H9 (cell line): ENCODE results near the gene AIMP1. TPM values are rescaled to one million over a fixed set of nuclear protein-coding genes. Genes with fewer than 3 reads are reported as not detected.

Experiments used
- DNase-seq: peaks from one replicate; pipeline ENCODE4 v3.0.0-alpha.2; 2017
- H2AFZ ChIP-seq: one replicate; pipeline ENCODE4 v1.6.1; 2013; ENCODE audit warnings: mild to moderate bottlenecking, low read length, control low read depth, moderate library complexity
- H2AK5ac ChIP-seq: 2 replicates; pipeline ENCODE4 v1.6.1; 2013; ENCODE audit warnings: low read length, control low read depth, mixed read lengths; ENCODE audit not compliant: insufficient read length
- H2BK120ac ChIP-seq: one replicate; pipeline ENCODE4 v1.6.1; 2013; ENCODE audit warnings: low read depth, mild to moderate bottlenecking, low read length, control low read depth, inconsistent platforms; ENCODE audit not compliant: poor library complexity, severe bottlenecking
- H2BK12ac ChIP-seq: 2 replicates; pipeline ENCODE4 v1.6.1; 2013; ENCODE audit warnings: low read length, control low read depth, mixed read lengths, low read depth; ENCODE audit not compliant: insufficient read length
- H2BK15ac ChIP-seq: 2 replicates; pipeline ENCODE4 v1.6.1; 2013; ENCODE audit warnings: low read depth, low read length, control low read depth
- H2BK20ac ChIP-seq: one replicate; pipeline ENCODE4 v1.6.1; 2013; ENCODE audit warnings: low read depth, mild to moderate bottlenecking, low read length, control low read depth, inconsistent platforms; ENCODE audit not compliant: poor library complexity, severe bottlenecking
- H2BK5ac ChIP-seq: 2 replicates; pipeline ENCODE4 v1.6.1; 2013; ENCODE audit warnings: low read length, control low read depth, mixed read lengths; ENCODE audit not compliant: insufficient read length
- H3K14ac ChIP-seq: 2 replicates; pipeline ENCODE4 v1.6.1; 2013; ENCODE audit warnings: low read length, control low read depth; ENCODE audit not compliant: insufficient read depth
- H3K18ac ChIP-seq: 2 replicates; pipeline ENCODE4 v1.6.1; 2013; ENCODE audit warnings: low read depth, mild to moderate bottlenecking, mixed read lengths, low read length, control low read depth; ENCODE audit not compliant: insufficient read length
- H3K23ac ChIP-seq: 2 replicates; pipeline ENCODE4 v1.6.1; 2013; ENCODE audit warnings: low read length, control low read depth, mixed read lengths, low read depth; ENCODE audit not compliant: insufficient read length
- H3K23me2 ChIP-seq: 2 replicates; pipeline ENCODE4 v1.6.1; 2013; ENCODE audit warnings: low read depth, mild to moderate bottlenecking, mixed read lengths, low read length, control low read depth; ENCODE audit not compliant: insufficient read length, poor library complexity, severe bottlenecking
- H3K27ac ChIP-seq: 2 replicates; pipeline ENCODE4 v1.5.1; 2013; ENCODE audit warnings: low read length, control low read depth, mixed read lengths, low read depth; ENCODE audit not compliant: insufficient read length
- H3K27me3 ChIP-seq: 2 replicates; pipeline ENCODE4 v1.6.1; 2013; ENCODE audit warnings: low read length, control low read depth, inconsistent platforms; ENCODE audit not compliant: insufficient read depth
- H3K4ac ChIP-seq: 2 replicates; pipeline ENCODE4 v1.6.1; 2013; ENCODE audit warnings: low read depth, mild to moderate bottlenecking, control low read depth, inconsistent platforms, low read length, moderate library complexity
- H3K4me1 ChIP-seq: 2 replicates; pipeline ENCODE4 v1.6.1; 2013; ENCODE audit warnings: low read length, control low read depth, inconsistent platforms; ENCODE audit not compliant: insufficient read depth
- H3K4me2 ChIP-seq: 2 replicates; pipeline ENCODE4 v1.6.1; 2013; ENCODE audit warnings: low read length, control low read depth, mixed read lengths; ENCODE audit not compliant: insufficient read length, insufficient read depth
- H3K56ac ChIP-seq: 2 replicates; pipeline ENCODE4 v1.6.1; 2013; ENCODE audit warnings: low read depth, mild to moderate bottlenecking, mixed read lengths, low read length, control low read depth; ENCODE audit not compliant: insufficient read length
- H3K79me1 ChIP-seq: 2 replicates; pipeline ENCODE4 v1.6.1; 2013; ENCODE audit warnings: low read depth, mild to moderate bottlenecking, moderate library complexity, low read length, control low read depth, inconsistent platforms; ENCODE audit not compliant: insufficient read depth, poor library complexity, severe bottlenecking
- H3K79me2 ChIP-seq: 2 replicates; pipeline ENCODE4 v1.6.1; 2013; ENCODE audit warnings: low read length, control low read depth, inconsistent platforms; ENCODE audit not compliant: insufficient read depth
- H3K9ac ChIP-seq: 2 replicates; pipeline ENCODE4 v1.6.1; 2013; ENCODE audit warnings: low read length, control low read depth, mixed read lengths; ENCODE audit not compliant: insufficient read length; ENCODE audit errors: extremely low read depth
- H3K9me3 ChIP-seq: one replicate; pipeline ENCODE4 v1.6.1; 2013; ENCODE audit warnings: low read depth, low read length, inconsistent platforms; ENCODE audit not compliant: control insufficient read depth
- H3T11ph ChIP-seq: one replicate; pipeline ENCODE4 v1.6.1; 2013; ENCODE audit warnings: mild to moderate bottlenecking, low read length, control low read depth, inconsistent platforms
- H4K20me1 ChIP-seq: one replicate; pipeline ENCODE4 v1.6.1; 2013; ENCODE audit not compliant: control insufficient read depth, insufficient read length, insufficient read depth
- H4K5ac ChIP-seq: 2 replicates; pipeline ENCODE4 v1.6.1; 2013; ENCODE audit warnings: low read depth, mild to moderate bottlenecking, mixed read lengths, low read length, control low read depth; ENCODE audit not compliant: insufficient read length
- H4K8ac ChIP-seq: replicated peaks from 2 replicates; pipeline ENCODE4 v1.6.1; 2013; ENCODE audit warnings: low read length, control low read depth, mixed read lengths, low read depth; ENCODE audit not compliant: insufficient read length
- H4K91ac ChIP-seq: 2 replicates; pipeline ENCODE4 v1.6.1; 2013; ENCODE audit warnings: low read depth, mild to moderate bottlenecking, moderate library complexity, mixed read lengths, low read length, control low read depth; ENCODE audit not compliant: insufficient read length
- H3K27ac Mint-ChIP-seq, 3 experiments: 2 replicates in 2 of 3; 3 replicates in 1 of 3; pipeline ENCODE4 v1.8.0; 2020 to 2021; ENCODE audit warnings: mixed read lengths in 3 of 3, mild to moderate bottlenecking in 1 of 3, moderate library complexity in 1 of 3
- H3K27me3 Mint-ChIP-seq: 2 replicates; pipeline ENCODE4 v1.8.0; 2021; ENCODE audit warnings: low read depth, mild to moderate bottlenecking, moderate library complexity, mixed read lengths
- H3K36me3 Mint-ChIP-seq, 3 experiments: 2 replicates in 2 of 3; 3 replicates in 1 of 3; pipeline ENCODE4 v1.8.0; 2020 to 2021; ENCODE audit warnings: low read depth in 3 of 3, mixed read lengths in 3 of 3; ENCODE audit not compliant: insufficient read depth in 1 of 3
- H3K4me1 Mint-ChIP-seq, 2 experiments: 2 replicates each; pipeline ENCODE4 v1.8.0; 2020; ENCODE audit warnings: mixed read lengths in 2 of 2
- H3K4me3 Mint-ChIP-seq, 2 experiments: 2 replicates in 1 of 2; 3 replicates in 1 of 2; pipeline ENCODE4 v1.8.0; 2020 to 2021; ENCODE audit warnings: mild to moderate bottlenecking in 2 of 2, mixed read lengths in 2 of 2, moderate library complexity in 1 of 2
- H3K9me3 Mint-ChIP-seq, 2 experiments: 2 replicates in 1 of 2; 3 replicates in 1 of 2; pipeline ENCODE4 v1.8.0; 2020; ENCODE audit warnings: mild to moderate bottlenecking in 2 of 2, mixed read lengths in 2 of 2, moderate library complexity in 1 of 2
- CTCF ChIP-seq: fragments of 200-600 bp; sonication (generic); conservative IDR thresholded peaks from 3 replicates; pipeline ENCODE4 v1.8.0; 2021; ENCODE audit warnings: antibody characterized with exemption, mild to moderate bottlenecking
- WGBS: extraction: QIAGEN DNeasy Blood & Tissue Kit; methylation state at CpG from one replicate; pipeline ENCODE4 v1.1.7; 2013; ENCODE audit warnings: missing lambda C conversion rate, low lambda C conversion rate, mixed read lengths; ENCODE audit not compliant: insufficient read length; ENCODE audit errors: extremely low coverage; 5-methylcytosine and 5-hydroxymethylcytosine counted together
- total RNA-seq: library from RNA; stranded (reverse); gene quantifications from 2 replicates; pipeline ENCODE4 v1.2.1, GENCODE V29; 2021

Gene AIMP1
- total RNA-seq, 1 experiment from 2014 or later, result 36.8 TPM

DNA sequence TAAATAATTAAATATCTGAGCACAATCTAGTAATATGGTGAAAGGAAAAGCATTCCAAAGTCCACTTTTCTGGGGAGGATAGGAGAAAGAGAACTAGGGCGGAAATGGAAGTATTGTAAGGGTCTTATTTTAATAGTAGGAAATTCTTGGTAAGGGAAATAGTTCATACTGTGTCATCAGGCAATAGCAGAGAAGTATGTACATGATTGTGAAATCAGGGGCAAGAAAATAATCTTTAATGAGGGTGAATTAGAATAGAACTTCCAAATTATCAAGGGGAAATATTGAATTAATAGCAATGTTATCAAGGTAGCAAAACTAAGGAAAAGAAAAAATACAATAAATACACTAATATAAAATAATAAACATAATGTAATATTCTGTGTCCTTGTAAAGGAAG, 37.4 kb downstream of the AIMP1 start:
- no peak overlapping the region for H2BK12ac ChIP-seq
- Mint-ChIP-seq H3K36me3 (no peaks in the 10 kb centered on the region; a peak in 1 of 7 replicates), H3K4me1 (peaks cover 4% of the 10 kb centered on the region in 2 experiments; a peak in 1 of 4 replicates), H3K27ac (no peak overlapping the region), H3K27me3 (peaks cover 2% of the 10 kb centered on the region; the same call in 1 of the 2 replicates), H3K4me3 (no peak overlapping the region), H3K9me3 (no peaks in the 10 kb centered on the region)
- no CpG with 5 or more reads among the region's 1 CpG for WGBS
- H3K4me1 ChIP-seq, result no peaks in the 10 kb centered on the region
- no peak overlapping the region for H4K91ac ChIP-seq
- TF ChIP-seq CTCF, result no peak
- H2BK20ac ChIP-seq, result no peak overlapping the region
- no peak overlapping the region for H3K23ac ChIP-seq
- no peak overlapping the region for H3K9ac ChIP-seq
- H3K56ac ChIP-seq, result no peak overlapping the region
- H2AFZ ChIP-seq, result no peak overlapping the region
- no peaks in the 10 kb centered on the region for H3K23me2 ChIP-seq
- no peak overlapping the region for H3K14ac ChIP-seq
- H4K20me1 ChIP-seq, result no peaks in the 10 kb centered on the region
- H3T11ph ChIP-seq, result no peak overlapping the region
- H4K5ac ChIP-seq, result no peak overlapping the region
- H3K18ac ChIP-seq, result no peak overlapping the region
- no peak for DNase-seq
- H3K79me2 ChIP-seq, result no peaks in the 10 kb centered on the region
- H2BK120ac ChIP-seq, result no peak overlapping the region
- H3K4me2 ChIP-seq, result no peak overlapping the region
- H2BK15ac ChIP-seq, result no peak overlapping the region
- H3K4ac ChIP-seq, result no peak overlapping the region
- H3K27ac ChIP-seq, result no peak overlapping the region
- no peaks in the 10 kb centered on the region for H3K27me3 ChIP-seq
- no peaks in the 10 kb centered on the region for H3K9me3 ChIP-seq
- no peak overlapping the region for H2AK5ac ChIP-seq
- H4K8ac ChIP-seq, result no peak overlapping the region
- H2BK5ac ChIP-seq, result no peak overlapping the region
- H3K79me1 ChIP-seq, result no peaks in the 10 kb centered on the region
